Fibroblast of the conjunctiva (primary cell): ENCODE data around the gene OSGEP.
A peak's percentile ranks its signal among the peaks of the same experiment; 100 is the strongest.

Experiments
- DNase-seq: peaks from one replicate; pipeline ENCODE4 v3.0.0-alpha.2; 2010; ENCODE audit warnings: low read depth

The OSGEP gene

GRCh38 chr14:20434701-20435581, 19.7 kb downstream of the OSGEP start:
- DNase-seq, result no peak

- DNase-seq, result no peak
Observed at GRCh38 chr14:20429801-20430669, 24.6 kb downstream of the OSGEP start.

GRCh38 chr14:20428802-20429201, 25.8 kb downstream of the OSGEP start:
- no peak for DNase-seq

- DNase-seq, result no peak
Observed at GRCh38 chr14:20428010-20428365, 26.6 kb downstream of the OSGEP start.

GRCh38 chr14:20427231-20428009, 27.2 kb downstream of the OSGEP start:
- no peak for DNase-seq

GRCh38 chr14:20424851-20425250, 29.8 kb downstream of the OSGEP start:
- no peak for DNase-seq

GRCh38 chr14:20422886-20423285, 31.7 kb downstream of the OSGEP start:
- DNase-seq, result no peak

GRCh38 chr14:20421267-20421666, 33.3 kb downstream of the OSGEP start:
- no peak for DNase-seq

- no peak for DNase-seq
Observed at GRCh38 chr14:20419419-20419818, 35.2 kb downstream of the OSGEP start.

GRCh38 chr14:20418501-20418909, 36.1 kb downstream of the OSGEP start:
- no peak for DNase-seq

GRCh38 chr14:20417250-20418186, 37.1 kb downstream of the OSGEP start:
- DNase-seq, result no peak

- no peak for DNase-seq
Observed at GRCh38 chr14:20416223-20416622, 38.4 kb downstream of the OSGEP start.

GRCh38 chr14:20415782-20416206, 38.8 kb downstream of the OSGEP start:
- DNase-seq, result peak; percentile 21

GRCh38 chr14:20413744-20414082, 40.9 kb downstream of the OSGEP start:
- DNase-seq, result no peak

- peak; percentile 63 for DNase-seq
Observed at GRCh38 chr14:20412876-20413743, 41.5 kb downstream of the OSGEP start, which contains the start of gene TEP1. Gene TEP1, minus strand, starts transcription at chr14:20413501. Its CDS starts 5,062 bp downstream, at chr14:20408439.

GRCh38 chr14:20412411-20412810, 42.2 kb downstream of the OSGEP start:
- DNase-seq, result no peak

GRCh38 chr14:20409226-20409625, 45.4 kb downstream of the OSGEP start:
- no peak for DNase-seq

- no peak for DNase-seq
Observed at GRCh38 chr14:20403521-20403920, 51.1 kb downstream of the OSGEP start.

- DNase-seq, result no peak
Observed at GRCh38 chr14:20400965-20401593, 53.5 kb downstream of the OSGEP start.

- no peak for DNase-seq
Observed at GRCh38 chr14:20400589-20400964, 54.0 kb downstream of the OSGEP start.
